Sigmoid colon (tissue), 7 donors: ENCODE data around the gene DNAJC2. TPM values are rescaled to one million over a fixed set of nuclear protein-coding genes. Genes with fewer than 3 reads are reported as not detected.

Experiments used
- DNase-seq: peaks from one replicate; pipeline ENCODE4 v3.0.0-alpha.2; 2019
- H3K27ac ChIP-seq, 4 donors: fragments of 200-600 bp; sonication (generic); one replicate each; pipeline ENCODE4 v1.5.1; 2016 to 2019; ENCODE audit warnings: mild to moderate bottlenecking in 1 of 4
- H3K27me3 ChIP-seq, 3 donors: fragments of 200-600 bp; sonication (generic); one replicate each; pipeline ENCODE4 v1.5.1; 2019; ENCODE audit warnings: mild to moderate bottlenecking in 1 of 3
- H3K36me3 ChIP-seq, 4 donors: fragments of 200-600 bp; sonication (generic); one replicate each; pipeline ENCODE4 v1.5.1; 2016 to 2019
- H3K4me1 ChIP-seq, 4 donors: fragments of 200-600 bp; sonication (generic); one replicate each; pipeline ENCODE4 v1.5.1; 2017 to 2019
- H3K4me3 ChIP-seq, 4 donors: fragments of 200-600 bp; sonication (generic); one replicate each; pipeline ENCODE4 v1.5.1; 2017 to 2019; ENCODE audit warnings: mild to moderate bottlenecking in 2 of 4, moderate library complexity in 1 of 4
- H3K9me3 ChIP-seq, 4 donors: fragments of 200-600 bp in 3 of 4; sonication (generic) in 3 of 4; one replicate each; pipeline versions ENCODE4 v1.5.1 to v1.6.1; 2013 to 2019
- EP300 ChIP-seq, 4 donors: sonication (generic); formaldehyde crosslinking; IDR thresholded peaks; one replicate each; pipeline ENCODE4 v1.6.1; 2017; ENCODE audit warnings: antibody characterized with exemption in 4 of 4
- POLR2A ChIP-seq, 2 donors: fragments of 450-650 bp; IDR thresholded peaks; one replicate each; pipeline ENCODE4 v1.6.1; 2016; ENCODE audit warnings: antibody characterized with exemption in 2 of 2, mild to moderate bottlenecking in 2 of 2, moderate library complexity in 2 of 2
- POLR2AphosphoS5 ChIP-seq, 4 donors: sonication (generic); formaldehyde crosslinking; IDR thresholded peaks; one replicate each; pipeline ENCODE4 v1.6.1; 2017; ENCODE audit warnings: antibody characterized with exemption in 4 of 4
- WGBS, 2 donors: extraction: QIAGEN DNeasy Blood & Tissue Kit; methylation state at CpG; one replicate each; pipeline ENCODE4 v1.1.7; 2013; 5-methylcytosine and 5-hydroxymethylcytosine counted together
- intact Hi-C: fragments of 100-400 bp; cut with DNase I; formaldehyde crosslinking; loops from one replicate; pipeline ENCODE4 v1.15.1; 2023
- polyA plus RNA-seq, 3 donors: library from polyadenylated mRNA; stranded (reverse); fragments of 200-250 nt; gene quantifications; one replicate each; pipeline ENCODE4 v1.2.3, GENCODE V29; 2013
- total RNA-seq, 4 donors: library from RNA; depleted of rRNA; stranded (reverse); fragments of >200 nt; gene quantifications; one replicate each; pipeline ENCODE4 v1.1.0, GENCODE V29; 2016
- TF ChIP-seq, protein P1 (sequence below), 4 experiments: fragments of 450-650 bp in 3 of 4; fragments of 200-600 bp in 1 of 4; IDR thresholded peaks; one replicate each; pipeline ENCODE4 v1.5.1; 2016 to 2019; ENCODE audit warnings: antibody characterized with exemption in 4 of 4, mild to moderate bottlenecking in 3 of 4, moderate library complexity in 2 of 4
- donor health status: healthy with polysubstance abuse.
- donor health status: Bipolar disorder and iron deficiency.
- donor health status: healthy.

The DNAJC2 gene
- total and polyA plus RNA-seq, 7 donors, result 10.7 to 21.9 (median 17.5) TPM

DNA sequence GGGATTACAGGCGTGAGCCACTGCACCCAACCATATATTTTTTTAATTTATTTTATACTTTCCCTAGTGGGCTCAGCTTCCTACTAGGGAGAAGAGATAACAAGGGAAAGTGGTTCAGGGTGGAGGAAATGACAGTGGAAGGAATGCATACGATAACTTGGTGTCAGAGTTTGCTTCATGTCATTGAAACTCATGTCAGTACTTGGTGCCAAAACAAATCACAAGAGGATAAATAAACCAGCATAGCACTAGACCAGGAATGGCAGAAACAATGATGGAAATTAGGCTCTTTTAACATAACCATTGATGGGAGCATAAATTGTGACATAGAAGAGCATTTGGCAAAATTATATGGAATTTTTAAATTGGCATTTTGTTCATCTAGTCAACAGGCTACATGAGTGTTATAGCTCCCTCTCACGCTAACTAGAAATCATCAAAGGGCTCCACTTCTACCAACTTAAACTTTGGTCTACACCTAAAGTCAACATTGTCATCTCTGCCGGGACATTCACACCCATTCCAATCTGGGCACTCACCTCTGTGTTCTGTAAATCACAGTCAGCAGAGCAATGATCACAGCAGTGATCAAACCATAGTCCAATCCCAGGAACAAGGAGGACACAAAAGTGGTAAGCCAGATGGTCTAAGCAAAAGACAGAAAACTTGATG is 44.0 kb upstream of the DNAJC2 start:
- TF ChIP-seq, protein P1, sequence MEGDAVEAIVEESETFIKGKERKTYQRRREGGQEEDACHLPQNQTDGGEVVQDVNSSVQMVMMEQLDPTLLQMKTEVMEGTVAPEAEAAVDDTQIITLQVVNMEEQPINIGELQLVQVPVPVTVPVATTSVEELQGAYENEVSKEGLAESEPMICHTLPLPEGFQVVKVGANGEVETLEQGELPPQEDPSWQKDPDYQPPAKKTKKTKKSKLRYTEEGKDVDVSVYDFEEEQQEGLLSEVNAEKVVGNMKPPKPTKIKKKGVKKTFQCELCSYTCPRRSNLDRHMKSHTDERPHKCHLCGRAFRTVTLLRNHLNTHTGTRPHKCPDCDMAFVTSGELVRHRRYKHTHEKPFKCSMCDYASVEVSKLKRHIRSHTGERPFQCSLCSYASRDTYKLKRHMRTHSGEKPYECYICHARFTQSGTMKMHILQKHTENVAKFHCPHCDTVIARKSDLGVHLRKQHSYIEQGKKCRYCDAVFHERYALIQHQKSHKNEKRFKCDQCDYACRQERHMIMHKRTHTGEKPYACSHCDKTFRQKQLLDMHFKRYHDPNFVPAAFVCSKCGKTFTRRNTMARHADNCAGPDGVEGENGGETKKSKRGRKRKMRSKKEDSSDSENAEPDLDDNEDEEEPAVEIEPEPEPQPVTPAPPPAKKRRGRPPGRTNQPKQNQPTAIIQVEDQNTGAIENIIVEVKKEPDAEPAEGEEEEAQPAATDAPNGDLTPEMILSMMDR (IDR thresholded peaks at IDR 0.05), result no peak
- TF ChIP-seq POLR2A (IDR thresholded peaks at IDR 0.05), result no peak
- H3K9me3 ChIP-seq, result no peaks in the 10 kb centered on the region
- H3K4me1 ChIP-seq, result no peaks in the 10 kb centered on the region
- peaks cover 0 to 3% (median 0%) of the 10 kb centered on the region in 3 donors for H3K27me3 ChIP-seq
- no peak for DNase-seq
- intact Hi-C loops, result no loop called here
- 25 to 72% methylated on average over 4 of the region's 4 CpGs for WGBS, 2 donors
- no peak overlapping the region for H3K27ac ChIP-seq
- no peak overlapping the region for H3K4me3 ChIP-seq
- no peaks in the 10 kb centered on the region for H3K36me3 ChIP-seq

DNA sequence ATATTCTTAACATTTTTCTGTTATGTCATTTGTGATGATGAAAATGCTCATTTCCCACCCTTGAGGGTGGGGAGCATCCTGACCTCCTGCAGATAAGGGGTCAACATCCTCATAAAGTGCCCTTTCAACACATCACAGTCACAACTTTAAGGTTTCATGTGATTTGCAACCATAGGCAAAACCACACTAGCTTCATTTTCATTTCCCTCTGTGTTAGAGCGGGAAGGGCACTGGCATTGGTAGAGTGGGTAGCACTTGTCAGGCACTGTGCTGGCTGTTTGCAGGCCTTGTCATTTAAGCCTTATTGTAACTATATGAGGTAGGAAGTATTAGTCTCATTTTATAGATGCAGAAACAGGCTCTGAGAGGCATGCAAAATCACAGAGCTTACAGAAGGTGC is 42.7 kb upstream of the DNAJC2 start:
- DNase-seq, result no peak
- H3K27ac ChIP-seq, result no peak overlapping the region
- H3K4me1 ChIP-seq, result no peaks in the 10 kb centered on the region
- TF ChIP-seq, protein P1 (IDR thresholded peaks at IDR 0.05), result no peak
- TF ChIP-seq EP300 (IDR thresholded peaks at IDR 0.05), result no peak
- TF ChIP-seq POLR2AphosphoS5 (IDR thresholded peaks at IDR 0.05), result no peak
- no peak for TF ChIP-seq POLR2A (IDR thresholded peaks at IDR 0.05)
- H3K27me3 ChIP-seq, result peaks cover 0 to 3% (median 0%) of the 10 kb centered on the region in 3 donors
- no peaks in the 10 kb centered on the region for H3K9me3 ChIP-seq
- WGBS, 2 donors, result 81 to 92% methylated on average over 1 of the region's 1 CpG
- H3K36me3 ChIP-seq, result no peaks in the 10 kb centered on the region
- no peak overlapping the region for H3K4me3 ChIP-seq
- intact Hi-C loops, result no loop called here

DNA sequence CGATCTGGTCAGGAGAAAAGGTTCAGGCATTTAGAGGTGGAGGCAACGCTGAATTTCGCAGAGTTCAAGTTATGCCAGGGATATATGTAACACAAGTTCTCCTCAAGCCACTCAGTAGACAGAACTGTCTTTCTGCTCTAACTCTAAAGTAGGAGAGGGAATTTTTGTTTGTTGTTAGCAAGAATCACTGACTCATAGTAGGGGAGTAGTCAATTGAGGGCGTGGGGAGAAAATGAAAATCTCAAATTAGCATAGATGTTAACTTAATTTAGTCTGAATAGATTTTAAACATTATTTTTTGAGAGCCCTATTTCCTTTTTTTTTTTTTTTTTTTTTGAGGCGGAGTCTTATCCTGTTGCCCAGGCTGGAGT is 37.5 kb upstream of the DNAJC2 start:
- no peak overlapping the region for H3K4me3 ChIP-seq
- intact Hi-C loops, result no loop called here
- no peak overlapping the region for H3K27ac ChIP-seq
- H3K36me3 ChIP-seq, result no peaks in the 10 kb centered on the region
- no peaks in the 10 kb centered on the region for H3K27me3 ChIP-seq
- TF ChIP-seq POLR2AphosphoS5 (IDR thresholded peaks at IDR 0.05), result no peak
- TF ChIP-seq, protein P1 (IDR thresholded peaks at IDR 0.05), result no peak
- TF ChIP-seq POLR2A (IDR thresholded peaks at IDR 0.05), result no peak
- no peak for TF ChIP-seq EP300 (IDR thresholded peaks at IDR 0.05)
- no peaks in the 10 kb centered on the region for H3K4me1 ChIP-seq
- DNase-seq, result no peak
- WGBS, 2 donors, result 91 to 92% methylated on average over 5 of the region's 5 CpGs
- no peaks in the 10 kb centered on the region for H3K9me3 ChIP-seq

DNA sequence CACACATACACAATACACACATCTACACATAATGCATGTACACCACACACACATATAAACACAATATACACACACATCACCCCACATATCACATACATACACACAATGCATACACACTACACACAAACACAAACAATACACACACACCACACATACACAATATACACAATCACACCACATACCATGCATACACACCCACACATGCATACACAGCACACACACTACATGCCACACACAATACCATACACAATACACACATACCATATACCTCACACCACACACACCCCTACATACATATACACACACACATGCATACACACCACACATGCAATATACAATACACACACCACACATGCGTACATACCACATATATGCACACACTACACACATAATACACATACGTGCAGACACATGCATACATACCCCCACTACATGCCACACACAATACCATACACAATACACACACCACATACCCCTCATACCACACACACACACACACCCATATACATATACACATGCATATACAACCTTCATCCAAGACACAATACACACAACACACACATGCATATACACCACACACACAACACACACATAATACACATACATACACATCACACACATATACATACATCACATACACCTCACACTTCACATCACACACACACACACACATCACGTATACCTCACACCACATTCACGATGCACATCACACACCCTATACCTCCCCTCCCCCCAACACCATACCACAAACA is 36.9 kb upstream of the DNAJC2 start:
- no peaks in the 10 kb centered on the region for H3K9me3 ChIP-seq
- intact Hi-C loops, result no loop called here
- no peaks in the 10 kb centered on the region for H3K27me3 ChIP-seq
- WGBS, 2 donors, result 91 to 94% methylated on average over 4 of the region's 4 CpGs
- no peak for DNase-seq
- TF ChIP-seq POLR2AphosphoS5 (IDR thresholded peaks at IDR 0.05), result no peak
- TF ChIP-seq POLR2A (IDR thresholded peaks at IDR 0.05), result no peak
- TF ChIP-seq, protein P1 (IDR thresholded peaks at IDR 0.05), result no peak
- no peak for TF ChIP-seq EP300 (IDR thresholded peaks at IDR 0.05)
- H3K27ac ChIP-seq, result no peak overlapping the region
- no peaks in the 10 kb centered on the region for H3K36me3 ChIP-seq
- no peak overlapping the region for H3K4me3 ChIP-seq
- H3K4me1 ChIP-seq, result no peaks in the 10 kb centered on the region
